Osteocyte (in vitro differentiated cells): ENCODE data around the gene ALDH16A1. TPM values are rescaled to one million over a fixed set of nuclear protein-coding genes. Genes with fewer than 3 reads are reported as not detected.

Experiments used
- DNase-seq: peaks from one replicate; pipeline ENCODE4 v3.0.0; 2021; ENCODE audit warnings: mixed read lengths; ENCODE audit not compliant: unreplicated experiment; ENCODE audit errors: extremely low spot score
- H3K27ac Mint-ChIP-seq: one replicate; pipeline ENCODE4 v1.8.0; 2021; ENCODE audit warnings: mild to moderate bottlenecking, mixed read lengths; ENCODE audit not compliant: unreplicated experiment
- H3K27me3 Mint-ChIP-seq: one replicate; pipeline ENCODE4 v1.8.0; 2021; ENCODE audit warnings: mixed read lengths; ENCODE audit not compliant: unreplicated experiment
- H3K36me3 Mint-ChIP-seq: one replicate; pipeline ENCODE4 v1.8.0; 2021; ENCODE audit warnings: mixed read lengths; ENCODE audit not compliant: unreplicated experiment
- H3K4me1 Mint-ChIP-seq: one replicate; pipeline ENCODE4 v1.8.0; 2021; ENCODE audit warnings: mixed read lengths; ENCODE audit not compliant: unreplicated experiment
- H3K4me3 Mint-ChIP-seq: one replicate; pipeline ENCODE4 v1.8.0; 2021; ENCODE audit warnings: mild to moderate bottlenecking, moderate library complexity, mixed read lengths; ENCODE audit not compliant: unreplicated experiment
- H3K9me3 Mint-ChIP-seq: one replicate; pipeline ENCODE4 v1.8.0; 2021; ENCODE audit warnings: mixed read lengths; ENCODE audit not compliant: unreplicated experiment
- total RNA-seq: library from RNA; stranded (reverse); gene quantifications from 2 replicates; pipeline ENCODE4 v1.2.1, GENCODE V29; 2021
- TF ChIP-seq, protein P1 (sequence below): fragments of 200-600 bp; sonication (generic); IDR thresholded peaks from 2 replicates; pipeline ENCODE4 v1.5.0; 2021; ENCODE audit warnings: antibody characterized with exemption, mild to moderate bottlenecking, moderate library complexity

The ALDH16A1 gene
- total RNA-seq, 1 donor from 2014 or later = 31.8 TPM

DNA sequence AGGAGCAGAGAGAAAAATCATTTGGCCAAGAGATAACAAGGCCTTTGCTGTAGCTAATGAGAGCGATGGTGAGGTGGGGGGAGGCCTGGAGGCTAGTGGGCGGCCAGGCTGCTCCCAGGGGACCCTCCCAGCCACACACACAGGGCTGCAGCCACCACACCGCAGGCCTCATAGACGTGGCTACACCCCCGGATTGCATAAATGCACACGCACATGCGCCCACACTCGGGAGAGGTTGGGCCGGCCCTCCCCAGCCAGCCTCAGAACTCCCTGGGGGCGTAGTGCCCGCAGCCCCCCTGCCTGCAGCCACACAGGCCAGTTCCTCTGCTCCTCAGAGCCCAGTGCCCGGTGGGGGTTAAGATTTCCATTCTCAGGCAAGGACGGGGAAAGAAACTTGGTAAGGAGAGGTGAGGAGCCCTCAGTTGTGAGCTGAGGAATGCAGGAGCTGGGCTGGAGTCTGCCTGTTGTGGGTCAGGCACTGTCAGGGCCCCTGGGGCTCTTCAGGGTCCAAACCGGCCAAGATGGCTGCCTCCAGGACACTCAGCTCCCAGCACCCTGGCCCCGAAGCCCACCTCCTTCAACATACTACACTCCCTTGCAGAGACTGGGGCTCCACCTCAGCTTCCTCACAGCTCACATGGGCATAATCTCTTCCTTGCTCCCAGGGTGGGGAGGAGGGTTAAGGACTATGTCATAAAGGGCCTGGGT lies 37.8 kb upstream of the ALDH16A1 start:
- Mint-ChIP-seq H3K27me3 (peaks cover 38% of the 10 kb centered on the region), H3K27ac (no peak overlapping the region)
- TF ChIP-seq, protein P1, sequence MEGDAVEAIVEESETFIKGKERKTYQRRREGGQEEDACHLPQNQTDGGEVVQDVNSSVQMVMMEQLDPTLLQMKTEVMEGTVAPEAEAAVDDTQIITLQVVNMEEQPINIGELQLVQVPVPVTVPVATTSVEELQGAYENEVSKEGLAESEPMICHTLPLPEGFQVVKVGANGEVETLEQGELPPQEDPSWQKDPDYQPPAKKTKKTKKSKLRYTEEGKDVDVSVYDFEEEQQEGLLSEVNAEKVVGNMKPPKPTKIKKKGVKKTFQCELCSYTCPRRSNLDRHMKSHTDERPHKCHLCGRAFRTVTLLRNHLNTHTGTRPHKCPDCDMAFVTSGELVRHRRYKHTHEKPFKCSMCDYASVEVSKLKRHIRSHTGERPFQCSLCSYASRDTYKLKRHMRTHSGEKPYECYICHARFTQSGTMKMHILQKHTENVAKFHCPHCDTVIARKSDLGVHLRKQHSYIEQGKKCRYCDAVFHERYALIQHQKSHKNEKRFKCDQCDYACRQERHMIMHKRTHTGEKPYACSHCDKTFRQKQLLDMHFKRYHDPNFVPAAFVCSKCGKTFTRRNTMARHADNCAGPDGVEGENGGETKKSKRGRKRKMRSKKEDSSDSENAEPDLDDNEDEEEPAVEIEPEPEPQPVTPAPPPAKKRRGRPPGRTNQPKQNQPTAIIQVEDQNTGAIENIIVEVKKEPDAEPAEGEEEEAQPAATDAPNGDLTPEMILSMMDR = no peak

DNA sequence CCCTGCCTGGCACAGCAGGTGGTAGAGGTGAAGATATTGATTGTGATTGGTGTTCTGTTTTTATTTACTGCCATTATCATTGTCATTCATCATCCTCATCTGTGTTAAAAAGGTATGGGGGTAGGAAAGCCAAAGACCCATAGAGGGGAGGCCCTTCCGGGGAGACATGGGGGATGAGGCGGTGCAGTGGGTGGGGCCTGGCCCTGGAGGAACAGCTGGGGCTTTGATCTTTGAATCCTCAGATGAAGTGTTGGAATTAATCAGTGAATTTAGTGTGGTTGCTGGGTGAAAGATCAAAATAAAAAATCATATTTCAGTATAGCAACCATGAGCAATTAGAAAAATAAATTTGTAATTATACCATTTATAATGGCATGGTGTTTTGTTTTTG lies 37.2 kb upstream of the ALDH16A1 start:
- Mint-ChIP-seq H3K36me3 (no peaks in the 10 kb centered on the region), H3K4me3 (no peak overlapping the region), H3K4me1 (peaks cover 1% of the 10 kb centered on the region), H3K27me3 (peaks cover 44% of the 10 kb centered on the region), H3K27ac (no peak overlapping the region), H3K9me3 (no peaks in the 10 kb centered on the region)
- TF ChIP-seq, protein P1 = no peak
- no peak for DNase-seq

More for the DNA sequence above, 37.8 kb upstream of the ALDH16A1 start:
- no peak for DNase-seq
- no peaks in the 10 kb centered on the region for H3K9me3 Mint-ChIP-seq
- H3K4me1 Mint-ChIP-seq = no peaks in the 10 kb centered on the region
- no peaks in the 10 kb centered on the region for H3K36me3 Mint-ChIP-seq
- no peak overlapping the region for H3K4me3 Mint-ChIP-seq

DNA sequence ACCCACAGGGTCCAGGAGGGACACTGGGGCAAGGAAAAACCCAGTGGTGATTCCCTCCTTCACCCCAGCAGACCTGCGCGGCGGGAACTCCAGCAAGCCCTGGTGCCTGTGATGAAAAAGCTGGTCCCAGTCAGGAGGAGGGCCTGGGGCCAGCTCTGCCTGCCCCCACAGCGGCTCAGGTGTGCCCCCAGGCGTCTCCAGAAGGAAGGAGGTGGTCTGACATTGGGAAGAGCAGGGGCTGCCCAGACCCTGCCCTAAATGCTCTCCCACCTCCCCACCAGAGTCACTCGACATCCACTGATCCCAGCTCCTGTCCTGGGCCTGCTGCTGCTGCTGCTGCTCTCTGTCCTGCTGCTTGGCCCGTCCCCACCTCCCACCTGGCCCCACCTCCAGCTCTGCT lies 35.9 kb upstream of the ALDH16A1 start:
- peaks cover 55% of the 10 kb centered on the region for H3K27me3 Mint-ChIP-seq
- H3K4me1 Mint-ChIP-seq = peaks cover 11% of the 10 kb centered on the region
- no peak for DNase-seq
- TF ChIP-seq, protein P1 = no peak
- no peaks in the 10 kb centered on the region for H3K9me3 Mint-ChIP-seq
- no peak overlapping the region for H3K27ac Mint-ChIP-seq
- no peak overlapping the region for H3K4me3 Mint-ChIP-seq
- no peaks in the 10 kb centered on the region for H3K36me3 Mint-ChIP-seq

DNA sequence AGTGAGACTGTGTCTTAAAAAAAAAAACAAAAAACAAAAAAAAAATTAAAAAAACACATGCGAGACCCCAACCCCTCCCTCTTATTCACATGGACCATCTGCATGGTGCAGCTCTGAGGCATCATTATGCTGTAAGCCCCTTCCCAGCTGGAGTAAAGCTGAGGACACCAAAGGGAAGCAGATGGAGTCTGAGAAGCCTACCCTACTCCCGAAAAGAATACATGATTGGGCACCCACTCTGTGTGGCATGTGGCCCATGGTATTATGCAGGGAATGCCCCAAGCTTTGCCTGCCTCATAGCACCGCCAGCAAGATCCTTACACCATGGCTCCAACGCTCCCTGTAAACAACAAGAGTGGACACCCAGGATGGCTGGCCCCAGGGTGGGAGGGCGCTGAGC lies 34.5 kb upstream of the ALDH16A1 start:
- peaks cover 18% of the 10 kb centered on the region for H3K4me1 Mint-ChIP-seq
- peaks cover 63% of the 10 kb centered on the region for H3K27me3 Mint-ChIP-seq
- no peak overlapping the region for H3K27ac Mint-ChIP-seq
- TF ChIP-seq, protein P1 = no peak
- H3K9me3 Mint-ChIP-seq = no peaks in the 10 kb centered on the region
- no peak for DNase-seq
- H3K4me3 Mint-ChIP-seq = no peak overlapping the region
- H3K36me3 Mint-ChIP-seq = no peaks in the 10 kb centered on the region

DNA sequence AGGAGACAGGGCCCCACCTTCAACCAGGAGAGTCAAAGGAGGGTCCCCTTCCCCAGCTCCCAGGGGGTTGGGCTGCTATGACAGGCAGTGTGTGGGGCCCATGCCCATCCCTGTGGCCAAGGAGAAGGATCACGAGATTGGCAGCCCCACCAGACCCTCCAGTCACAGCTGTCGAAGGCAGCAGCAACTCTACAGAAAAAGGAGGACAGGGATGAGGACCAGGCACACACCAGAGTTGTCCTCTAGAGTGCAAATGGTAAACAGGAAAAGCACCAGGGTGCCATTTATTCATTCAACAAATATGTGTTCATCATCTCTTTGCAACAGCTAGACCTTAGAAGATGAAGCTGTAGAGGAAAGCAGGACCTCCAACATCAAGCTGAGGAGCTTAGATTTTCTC lies 33.9 kb upstream of the ALDH16A1 start:
- Mint-ChIP-seq H3K4me3 (no peak overlapping the region), H3K4me1 (peaks cover 23% of the 10 kb centered on the region), H3K27ac (no peak overlapping the region), H3K9me3 (no peaks in the 10 kb centered on the region), H3K36me3 (no peaks in the 10 kb centered on the region), H3K27me3 (peaks cover 70% of the 10 kb centered on the region)
- DNase-seq = no peak
- TF ChIP-seq, protein P1 = no peak
